Measurements from ENCODE around the gene ACER3.

Gene ACER3

DNA sequence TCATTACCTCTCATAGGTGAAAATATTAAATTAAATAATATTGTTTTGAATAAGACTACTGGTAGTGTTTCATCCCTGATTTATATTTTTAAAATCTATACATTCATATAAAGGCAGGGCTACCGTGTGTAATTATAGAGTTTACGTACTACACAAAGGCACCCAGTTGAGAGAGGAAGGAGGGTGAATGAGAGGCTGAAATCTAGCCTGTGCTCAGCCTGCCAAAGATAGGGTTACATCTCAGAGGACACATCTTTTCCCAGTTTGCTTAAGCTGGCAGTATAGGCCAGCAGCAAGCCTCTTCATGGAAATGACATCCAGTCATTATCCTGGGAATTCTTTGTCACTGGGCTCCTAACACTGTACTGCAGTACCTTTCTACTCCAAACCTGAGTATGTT is 166.0 kb downstream of the ACER3 start:
- Histone ChIP-seq H3K36me3 (replicated peaks; ENCODE audit: low read depth, low read length) (no peaks in the 10 kb centered on the region), H3K4me3 (ENCODE audit: low read length) (no peak overlapping the region), H4K20me1 (ENCODE audit: insufficient read depth, low read length) (no peaks in the 10 kb centered on the region), H3K79me2 (ENCODE audit: low read length) (no peaks in the 10 kb centered on the region), H3K4me2 (ENCODE audit: low read length) (no peak overlapping the region), H3K27ac (ENCODE audit: low read length) (no peak overlapping the region), H3K9me3 (ENCODE audit: insufficient read depth, low read length) (no peaks in the 10 kb centered on the region), H2AFZ (ENCODE audit: low read depth, low read length) (no peak overlapping the region), H3K9ac (ENCODE audit: low read length) (no peak overlapping the region), H3K27me3 (ENCODE audit: low read depth, low read length) (peaks cover 21% of the 10 kb centered on the region), H3K4me1 (ENCODE audit: low read length) (peaks cover 13% of the 10 kb centered on the region)
- no peak for TF ChIP-seq EZH2phosphoT487 (IDR thresholded peaks at IDR 0.05; ENCODE audit: low read depth)
- TF ChIP-seq, protein P1, sequence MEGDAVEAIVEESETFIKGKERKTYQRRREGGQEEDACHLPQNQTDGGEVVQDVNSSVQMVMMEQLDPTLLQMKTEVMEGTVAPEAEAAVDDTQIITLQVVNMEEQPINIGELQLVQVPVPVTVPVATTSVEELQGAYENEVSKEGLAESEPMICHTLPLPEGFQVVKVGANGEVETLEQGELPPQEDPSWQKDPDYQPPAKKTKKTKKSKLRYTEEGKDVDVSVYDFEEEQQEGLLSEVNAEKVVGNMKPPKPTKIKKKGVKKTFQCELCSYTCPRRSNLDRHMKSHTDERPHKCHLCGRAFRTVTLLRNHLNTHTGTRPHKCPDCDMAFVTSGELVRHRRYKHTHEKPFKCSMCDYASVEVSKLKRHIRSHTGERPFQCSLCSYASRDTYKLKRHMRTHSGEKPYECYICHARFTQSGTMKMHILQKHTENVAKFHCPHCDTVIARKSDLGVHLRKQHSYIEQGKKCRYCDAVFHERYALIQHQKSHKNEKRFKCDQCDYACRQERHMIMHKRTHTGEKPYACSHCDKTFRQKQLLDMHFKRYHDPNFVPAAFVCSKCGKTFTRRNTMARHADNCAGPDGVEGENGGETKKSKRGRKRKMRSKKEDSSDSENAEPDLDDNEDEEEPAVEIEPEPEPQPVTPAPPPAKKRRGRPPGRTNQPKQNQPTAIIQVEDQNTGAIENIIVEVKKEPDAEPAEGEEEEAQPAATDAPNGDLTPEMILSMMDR (IDR thresholded peaks at IDR 0.05; ENCODE audit: low read depth, low read length) = no peak

DNA sequence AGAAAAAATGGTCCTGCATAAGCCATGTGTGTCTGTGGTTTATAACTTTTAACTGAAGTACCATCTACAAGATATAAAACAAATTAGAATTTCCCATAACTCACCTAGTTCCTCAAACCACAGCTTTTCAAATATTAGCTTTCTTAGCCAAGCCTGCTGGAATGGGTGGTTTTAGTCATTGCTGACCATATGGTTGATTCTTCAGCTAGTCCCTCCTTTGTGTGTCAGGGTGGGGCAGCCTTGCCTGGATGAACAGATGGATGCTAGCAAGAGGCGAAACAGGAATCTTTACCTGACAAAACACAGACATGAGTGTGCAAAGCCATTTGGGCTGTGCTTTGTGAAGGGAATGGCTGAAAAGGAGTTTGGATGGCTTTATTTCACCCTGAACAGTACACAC is 166.6 kb downstream of the ACER3 start:
- Histone ChIP-seq H3K4me2 (ENCODE audit: low read length) (no peak overlapping the region), H3K36me3 (replicated peaks; ENCODE audit: low read depth, low read length) (no peaks in the 10 kb centered on the region), H3K27me3 (ENCODE audit: low read depth, low read length) (peaks cover 21% of the 10 kb centered on the region), H3K4me3 (ENCODE audit: low read length) (no peak overlapping the region), H3K9ac (ENCODE audit: low read length) (no peak overlapping the region), H4K20me1 (ENCODE audit: insufficient read depth, low read length) (no peaks in the 10 kb centered on the region), H3K4me1 (ENCODE audit: low read length) (peaks cover 13% of the 10 kb centered on the region), H3K79me2 (ENCODE audit: low read length) (no peaks in the 10 kb centered on the region), H2AFZ (ENCODE audit: low read depth, low read length) (no peak overlapping the region), H3K9me3 (ENCODE audit: insufficient read depth, low read length) (no peaks in the 10 kb centered on the region), H3K27ac (ENCODE audit: low read length) (no peak overlapping the region)
- TF ChIP-seq, protein P1 (IDR thresholded peaks at IDR 0.05; ENCODE audit: low read depth, low read length) = no peak
- no peak for TF ChIP-seq EZH2phosphoT487 (IDR thresholded peaks at IDR 0.05; ENCODE audit: low read depth)

DNA sequence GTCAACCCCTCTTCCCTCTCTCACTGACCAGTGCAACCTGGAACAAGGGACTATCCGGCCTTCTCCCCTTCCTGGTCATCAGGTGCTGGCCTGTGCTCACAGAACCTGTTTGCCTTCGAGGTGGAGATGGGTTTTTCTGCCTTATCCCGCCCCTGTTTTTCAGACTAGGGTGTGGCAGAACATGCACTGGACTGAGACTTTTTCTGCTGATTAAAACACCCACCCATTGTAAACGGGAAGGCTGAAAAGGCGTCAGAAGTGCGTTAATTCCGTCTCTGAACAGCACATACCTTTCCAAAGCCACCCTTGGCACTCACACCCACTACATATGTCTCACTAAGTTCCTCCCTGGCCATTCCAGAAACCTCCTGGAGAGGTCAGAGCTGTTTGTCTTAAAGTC is 169.1 kb downstream of the ACER3 start:
- Histone ChIP-seq H3K27me3 (ENCODE audit: low read depth, low read length) (peaks cover 21% of the 10 kb centered on the region), H3K4me2 (ENCODE audit: low read length) (no peak overlapping the region), H3K36me3 (replicated peaks; ENCODE audit: low read depth, low read length) (no peaks in the 10 kb centered on the region), H3K9me3 (ENCODE audit: insufficient read depth, low read length) (no peaks in the 10 kb centered on the region), H3K4me3 (ENCODE audit: low read length) (no peak overlapping the region), H3K79me2 (ENCODE audit: low read length) (no peaks in the 10 kb centered on the region), H3K4me1 (ENCODE audit: low read length) (peaks cover 14% of the 10 kb centered on the region), H2AFZ (ENCODE audit: low read depth, low read length) (no peak overlapping the region), H3K9ac (ENCODE audit: low read length) (no peak overlapping the region), H3K27ac (ENCODE audit: low read length) (no peak overlapping the region), H4K20me1 (ENCODE audit: insufficient read depth, low read length) (no peaks in the 10 kb centered on the region)
- TF ChIP-seq EZH2phosphoT487 (IDR thresholded peaks at IDR 0.05; ENCODE audit: low read depth) = no peak
- TF ChIP-seq, protein P1 (IDR thresholded peaks at IDR 0.05; ENCODE audit: low read depth, low read length) = no peak

DNA sequence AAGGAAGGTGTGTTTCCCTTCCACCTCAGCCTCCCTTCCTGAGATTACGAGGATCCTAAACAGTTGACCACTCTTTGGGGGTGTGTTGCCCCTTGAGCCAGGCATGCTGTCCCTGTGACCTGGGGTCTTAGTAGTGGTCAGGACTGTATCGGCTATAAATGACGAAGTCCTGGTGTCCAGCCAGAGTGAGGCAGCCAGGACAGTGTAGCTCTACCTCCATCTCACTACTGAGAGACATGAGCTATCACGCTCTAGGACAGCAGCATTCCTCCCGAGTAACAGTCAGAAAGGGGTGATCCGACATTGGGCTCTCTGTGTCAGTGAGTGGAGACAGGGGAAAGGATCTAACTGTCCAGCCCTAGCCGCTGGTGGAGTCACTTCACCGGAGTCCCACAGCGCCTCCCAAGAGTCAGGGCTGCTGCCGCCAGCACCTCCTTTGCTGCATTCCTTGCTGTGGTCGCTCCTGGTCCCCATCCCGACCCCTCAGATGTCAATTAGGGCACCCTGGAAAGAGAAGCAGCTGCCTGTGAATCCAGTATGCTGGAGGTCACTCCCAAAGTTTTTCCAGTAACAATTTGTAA is 170.2 kb downstream of the ACER3 start:
- Histone ChIP-seq H3K4me1 (ENCODE audit: low read length) (peaks cover 8% of the 10 kb centered on the region), H3K4me3 (ENCODE audit: low read length) (no peak overlapping the region), H3K36me3 (replicated peaks; ENCODE audit: low read depth, low read length) (no peaks in the 10 kb centered on the region), H3K27ac (ENCODE audit: low read length) (no peak overlapping the region), H3K27me3 (ENCODE audit: low read depth, low read length) (peaks cover 25% of the 10 kb centered on the region), H3K9ac (ENCODE audit: low read length) (no peak overlapping the region), H4K20me1 (ENCODE audit: insufficient read depth, low read length) (no peaks in the 10 kb centered on the region), H3K9me3 (ENCODE audit: insufficient read depth, low read length) (no peaks in the 10 kb centered on the region), H2AFZ (ENCODE audit: low read depth, low read length) (no peak overlapping the region), H3K79me2 (ENCODE audit: low read length) (no peaks in the 10 kb centered on the region), H3K4me2 (ENCODE audit: low read length) (no peak overlapping the region)
- TF ChIP-seq, protein P1 (IDR thresholded peaks at IDR 0.05; ENCODE audit: low read depth, low read length) = no peak
- no peak for TF ChIP-seq EZH2phosphoT487 (IDR thresholded peaks at IDR 0.05; ENCODE audit: low read depth)
